Immature natural killer cell (primary cell): ENCODE measurements around the gene CFAP53. TPM values are rescaled to one million over a fixed set of nuclear protein-coding genes. Genes with fewer than 3 reads are reported as not detected.
A peak's percentile ranks its signal among the peaks of the same experiment; 100 is the strongest.
"Not testable (repeated sequence)": the region's sequence is repeated elsewhere in the genome, so short reads cannot be mapped to it uniquely, and the experiment has no call there.

Experiments used
- DNase-seq, 3 donors: peaks; one replicate each; pipeline ENCODE4 v3.0.0; 2022; ENCODE audit warnings: mixed read lengths in 1 of 3
- H3K27ac Mint-ChIP-seq, 6 donors: one replicate each; pipeline ENCODE4 v1.8.0; 2020; ENCODE audit warnings: mixed read lengths in 6 of 6, mild to moderate bottlenecking in 5 of 6, inconsistent platforms in 4 of 6, moderate library complexity in 3 of 6
- H3K27me3 Mint-ChIP-seq, 3 donors: one replicate each; pipeline ENCODE4 v1.8.0; 2020 to 2021; ENCODE audit warnings: low read depth in 3 of 3, mild to moderate bottlenecking in 3 of 3, mixed read lengths in 3 of 3, moderate library complexity in 3 of 3, inconsistent platforms in 1 of 3
- H3K36me3 Mint-ChIP-seq, 3 donors: one replicate each; pipeline ENCODE4 v1.8.0; 2020; ENCODE audit warnings: mixed read lengths in 3 of 3, inconsistent platforms in 2 of 3, mild to moderate bottlenecking in 2 of 3
- H3K4me1 Mint-ChIP-seq, 2 donors: one replicate each; pipeline ENCODE4 v1.8.0; 2020; ENCODE audit warnings: inconsistent platforms in 2 of 2, mild to moderate bottlenecking in 2 of 2, mixed read lengths in 2 of 2, moderate library complexity in 1 of 2
- H3K4me3 Mint-ChIP-seq, 5 donors: one replicate each; pipeline ENCODE4 v1.8.0; 2020; ENCODE audit warnings: mild to moderate bottlenecking in 5 of 5, mixed read lengths in 5 of 5, inconsistent platforms in 3 of 5, moderate library complexity in 3 of 5
- H3K9me3 Mint-ChIP-seq, 6 donors: one replicate each; pipeline ENCODE4 v1.8.0; 2020; ENCODE audit warnings: mild to moderate bottlenecking in 6 of 6, mixed read lengths in 6 of 6, inconsistent platforms in 4 of 6, moderate library complexity in 3 of 6
- polyA plus RNA-seq, 3 donors: library from polyadenylated mRNA; unstranded; fragments of 300-500 nt; fragmentation: Illumina TruSeq; gene quantifications; one replicate each; pipeline ENCODE4 v1.2.3, GENCODE V29; 2021

CFAP53 gene
- polyA plus RNA-seq, 3 donors from 2014 or later = 0.17 to 0.34 TPM; not detected in 1

DNA sequence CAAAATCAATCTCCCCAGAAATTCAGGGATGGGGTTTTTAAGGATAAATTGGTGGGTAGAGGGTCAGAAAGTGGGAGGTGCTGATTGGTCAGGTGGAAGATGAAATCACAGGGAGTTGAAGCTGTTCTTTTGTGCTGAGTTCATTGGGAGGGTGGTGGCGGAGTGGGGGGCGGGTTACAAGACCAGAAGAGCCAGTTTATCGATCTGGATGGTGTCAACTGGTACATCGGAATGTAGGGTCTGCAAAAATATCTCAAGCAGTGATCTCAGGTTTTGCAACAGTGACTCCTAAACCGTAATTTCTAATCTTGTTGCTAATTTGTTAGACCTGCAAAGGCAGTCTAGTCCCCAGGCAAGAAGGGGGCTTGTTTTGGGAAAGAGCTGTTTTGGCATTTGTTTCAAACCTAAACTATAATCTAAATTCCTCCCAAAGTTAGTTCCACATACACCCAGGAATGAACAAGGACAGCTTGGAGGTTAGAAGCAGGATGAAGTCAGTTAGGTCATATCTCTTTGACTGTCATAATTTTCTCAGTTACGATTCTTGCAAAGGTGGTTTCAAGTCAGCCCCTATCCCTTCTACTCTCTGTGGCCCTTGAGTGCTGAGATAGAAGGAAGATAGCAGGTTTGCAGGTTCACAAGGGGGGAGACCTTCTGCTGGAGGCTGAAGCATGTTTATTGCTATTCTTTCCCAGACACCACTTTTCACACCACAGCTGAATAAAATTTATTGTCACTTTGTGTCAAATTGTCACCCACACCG is 33.5 kb upstream of the CFAP53 start:
- H3K9me3 Mint-ChIP-seq = peaks cover 0 to 1% (median 0%) of the 10 kb centered on the region in 6 donors
- no peak overlapping the region for H3K27ac Mint-ChIP-seq
- peaks cover 8 to 15% of the 10 kb centered on the region in 2 donors for H3K4me1 Mint-ChIP-seq
- peaks cover 14 to 23% (median 18%) of the 10 kb centered on the region in 3 donors for H3K27me3 Mint-ChIP-seq
- peak overlapping the region in 2 of 5 donors; percentile 4 to 25 for H3K4me3 Mint-ChIP-seq
- no peak for DNase-seq
- no peaks in the 10 kb centered on the region for H3K36me3 Mint-ChIP-seq

DNA sequence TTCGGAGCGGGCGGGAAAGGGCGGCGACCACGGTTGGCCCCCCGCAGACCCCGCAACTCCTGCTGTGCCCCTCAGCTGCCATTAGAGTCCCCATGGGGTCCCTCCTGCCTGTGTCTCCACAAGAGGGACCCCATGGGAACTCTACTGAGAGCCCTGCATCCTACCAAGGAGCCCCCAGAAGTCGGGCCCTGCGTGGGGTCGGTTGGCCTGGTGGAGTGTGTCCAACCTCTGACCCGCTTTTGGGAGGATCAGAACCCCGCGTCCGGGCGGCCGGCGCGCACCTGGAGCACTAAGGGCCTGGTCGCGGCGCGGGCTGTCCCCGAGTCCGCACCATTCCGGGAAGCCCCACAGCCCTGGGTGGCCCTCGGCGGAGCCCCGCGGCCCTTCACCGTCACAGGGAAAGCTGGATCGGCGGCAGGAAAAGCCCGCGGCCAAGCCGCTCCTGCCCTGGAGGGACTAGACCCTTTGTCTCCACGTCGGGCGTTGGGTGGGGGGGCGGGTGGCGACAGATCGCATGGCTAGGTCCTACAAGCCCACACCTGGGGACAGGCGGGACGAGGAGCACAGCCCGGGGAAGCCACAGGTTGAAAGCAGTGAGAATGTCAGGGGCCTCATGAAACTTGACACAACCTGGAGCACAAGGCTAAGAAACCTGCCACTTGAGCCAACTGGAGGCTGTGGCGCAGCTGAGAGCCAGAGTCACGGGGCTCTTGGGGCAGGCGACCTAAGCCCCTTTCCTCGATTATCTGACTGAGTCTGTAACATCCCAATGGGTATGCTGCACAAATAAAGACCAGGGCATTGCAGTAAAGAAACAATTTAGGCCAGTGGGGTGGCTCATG is 32.4 kb upstream of the CFAP53 start:
- Mint-ChIP-seq H3K27ac (no peak overlapping the region), H3K27me3 (peaks cover 10 to 18% (median 16%) of the 10 kb centered on the region in 3 donors), H3K36me3 (no peaks in the 10 kb centered on the region), H3K4me3 (peak overlapping the region in 3 of 5 donors; percentile 82 to 85 (median 82)), H3K4me1 (peaks cover 8 to 15% of the 10 kb centered on the region in 2 donors), H3K9me3 (no peaks in the 10 kb centered on the region)
- no peak for DNase-seq

DNA sequence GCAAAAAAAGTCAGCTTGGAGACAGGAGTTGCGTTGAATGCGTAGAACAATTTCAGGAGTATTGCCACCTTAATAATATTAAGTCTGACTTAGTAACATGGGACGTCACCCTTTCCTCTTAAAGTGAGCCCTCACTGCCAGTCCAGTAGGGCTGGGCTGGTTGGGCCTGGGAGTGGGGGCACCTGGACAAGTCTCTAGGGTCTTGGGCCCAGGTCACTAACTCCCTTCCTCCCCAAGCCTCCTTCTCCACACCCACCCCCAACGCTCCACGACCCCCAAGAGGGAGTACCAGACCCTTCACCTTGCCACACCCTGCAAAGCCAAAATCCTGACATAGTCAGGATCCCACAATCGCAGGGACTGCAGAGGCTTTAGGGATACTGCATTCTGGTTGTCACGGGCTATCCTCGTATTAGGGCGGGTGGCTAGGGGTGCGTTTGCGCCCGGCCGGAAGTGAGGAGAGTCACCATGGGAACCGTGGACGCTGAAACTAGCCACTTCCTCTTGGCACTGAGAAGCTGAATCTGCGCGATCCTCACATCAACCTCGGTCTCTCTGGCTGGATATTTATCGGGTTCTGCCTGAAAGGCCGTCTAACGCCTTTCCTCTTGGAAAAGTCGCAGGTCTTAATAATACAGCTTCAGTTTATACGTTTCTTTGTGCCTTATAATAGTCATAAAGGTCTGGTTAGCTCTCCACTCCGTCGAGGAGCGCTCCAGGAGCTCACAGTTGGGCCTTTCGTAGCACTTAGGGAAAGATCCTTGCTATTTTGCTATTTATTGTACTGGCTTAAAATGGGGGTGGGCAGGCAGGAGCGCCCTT is 31.5 kb upstream of the CFAP53 start:
- Mint-ChIP-seq H3K4me3 (peak overlapping the region; percentile 78 to 85 (median 82)), H3K9me3 (no peaks in the 10 kb centered on the region), H3K36me3 (no peaks in the 10 kb centered on the region), H3K27ac (peak overlapping the region in 3 of 6 donors; percentile 4 to 22 (median 18)), H3K27me3 (peaks cover 10 to 18% (median 13%) of the 10 kb centered on the region in 3 donors), H3K4me1 (peaks cover 8 to 15% of the 10 kb centered on the region in 2 donors)
- DNase-seq = peak; percentile 78 to 81 (median 78)

DNA sequence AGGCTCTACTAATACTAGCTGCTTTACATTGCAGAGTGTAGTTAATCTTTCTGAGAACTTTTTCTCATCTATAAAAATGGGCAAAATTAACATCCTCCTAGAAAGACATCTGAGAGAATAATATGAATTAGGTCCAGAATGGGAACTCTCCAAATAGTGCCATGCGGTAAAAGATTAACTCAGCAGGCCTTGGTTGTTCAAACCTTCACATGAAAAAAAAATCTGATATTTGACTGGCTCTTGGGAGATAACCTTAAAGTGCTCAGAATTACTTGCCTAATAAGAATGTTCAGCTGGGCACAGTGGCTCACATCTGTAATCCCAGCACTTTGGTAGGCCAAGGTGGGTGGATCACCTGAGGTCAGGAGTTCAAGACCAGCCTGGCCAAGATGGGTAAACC is 26.7 kb upstream of the CFAP53 start:
- no peaks in the 10 kb centered on the region for H3K9me3 Mint-ChIP-seq
- no peak for DNase-seq
- peaks cover 12 to 23% of the 10 kb centered on the region in 2 donors for H3K4me1 Mint-ChIP-seq
- H3K4me3 Mint-ChIP-seq = no peak overlapping the region
- no peaks in the 10 kb centered on the region for H3K36me3 Mint-ChIP-seq
- H3K27me3 Mint-ChIP-seq = peaks cover 7 to 12% (median 7%) of the 10 kb centered on the region in 3 donors
- no peak overlapping the region for H3K27ac Mint-ChIP-seq

DNA sequence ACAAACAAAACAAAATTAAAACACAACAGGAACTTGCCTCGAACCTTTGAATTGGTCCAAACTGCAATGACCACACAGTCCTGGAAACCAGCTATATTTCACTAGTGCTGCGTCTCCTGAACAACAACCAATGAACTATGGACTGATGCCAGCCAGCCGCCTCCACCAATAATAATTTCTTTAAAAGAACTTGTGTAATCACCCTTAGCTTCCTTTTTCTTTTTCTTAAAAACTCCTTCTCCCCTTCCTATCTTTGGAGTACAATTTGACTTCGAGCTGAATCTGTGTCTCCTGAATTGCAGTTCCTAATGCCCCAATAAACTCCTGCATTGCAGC is 22.8 kb upstream of the CFAP53 start:
- Mint-ChIP-seq H3K27ac (peak overlapping the region; percentile 24 to 87 (median 78)), H3K4me3 (peak overlapping the region; percentile 68 to 76 (median 75)), H3K27me3 (peaks cover 5 to 13% (median 8%) of the 10 kb centered on the region in 3 donors), H3K4me1 (peaks cover 25 to 32% of the 10 kb centered on the region in 2 donors), H3K36me3 (peaks cover 1 to 10% (median 5%) of the 10 kb centered on the region in 3 donors), H3K9me3 (no peaks in the 10 kb centered on the region)
- DNase-seq = no peak

DNA sequence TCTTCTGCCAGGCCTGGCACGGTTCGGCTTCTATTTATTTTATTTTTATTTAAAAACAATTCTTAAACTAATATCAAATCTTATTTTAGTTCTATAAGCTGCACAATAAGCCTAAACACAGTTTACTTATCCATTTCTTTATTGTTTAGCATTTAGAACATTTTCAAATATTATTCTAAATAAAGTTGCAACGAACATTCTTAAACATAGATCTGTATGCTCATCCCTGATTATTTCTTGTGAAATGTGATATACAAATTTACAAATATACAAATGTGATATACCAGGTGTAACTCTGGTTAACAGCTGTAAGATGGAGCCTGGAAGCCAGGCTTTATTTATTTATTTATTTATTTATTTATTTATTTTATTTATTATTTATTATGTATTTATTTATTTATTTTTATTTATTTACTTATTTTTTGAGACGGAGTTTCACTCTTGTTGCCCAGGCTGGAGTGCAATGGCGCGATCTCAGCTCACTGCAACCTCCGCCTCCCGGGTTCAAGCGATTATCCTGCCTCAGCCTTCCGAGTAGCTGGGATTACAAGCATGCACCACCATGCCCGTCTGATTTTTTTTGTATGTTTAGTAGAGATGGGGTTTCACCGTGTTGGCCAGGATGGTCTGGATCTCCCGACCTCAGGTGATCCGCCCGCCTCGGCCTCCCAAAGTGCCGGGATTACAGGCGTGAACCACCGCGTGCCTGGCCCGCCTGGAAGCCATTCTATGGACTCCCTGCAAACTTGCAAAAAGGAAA is 22.2 kb upstream of the CFAP53 start:
- Mint-ChIP-seq H3K4me3 (peak overlapping the region; percentile 93 to 100 (median 98)), H3K4me1 (peaks cover 26 to 32% of the 10 kb centered on the region in 2 donors), H3K27ac (peak overlapping the region; percentile 93 to 100 (median 96)), H3K36me3 (peaks cover 7 to 16% (median 10%) of the 10 kb centered on the region in 3 donors), H3K27me3 (peaks cover 6 to 14% (median 8%) of the 10 kb centered on the region in 3 donors)
- not testable (repeated sequence) for H3K9me3 Mint-ChIP-seq, DNase-seq

DNA sequence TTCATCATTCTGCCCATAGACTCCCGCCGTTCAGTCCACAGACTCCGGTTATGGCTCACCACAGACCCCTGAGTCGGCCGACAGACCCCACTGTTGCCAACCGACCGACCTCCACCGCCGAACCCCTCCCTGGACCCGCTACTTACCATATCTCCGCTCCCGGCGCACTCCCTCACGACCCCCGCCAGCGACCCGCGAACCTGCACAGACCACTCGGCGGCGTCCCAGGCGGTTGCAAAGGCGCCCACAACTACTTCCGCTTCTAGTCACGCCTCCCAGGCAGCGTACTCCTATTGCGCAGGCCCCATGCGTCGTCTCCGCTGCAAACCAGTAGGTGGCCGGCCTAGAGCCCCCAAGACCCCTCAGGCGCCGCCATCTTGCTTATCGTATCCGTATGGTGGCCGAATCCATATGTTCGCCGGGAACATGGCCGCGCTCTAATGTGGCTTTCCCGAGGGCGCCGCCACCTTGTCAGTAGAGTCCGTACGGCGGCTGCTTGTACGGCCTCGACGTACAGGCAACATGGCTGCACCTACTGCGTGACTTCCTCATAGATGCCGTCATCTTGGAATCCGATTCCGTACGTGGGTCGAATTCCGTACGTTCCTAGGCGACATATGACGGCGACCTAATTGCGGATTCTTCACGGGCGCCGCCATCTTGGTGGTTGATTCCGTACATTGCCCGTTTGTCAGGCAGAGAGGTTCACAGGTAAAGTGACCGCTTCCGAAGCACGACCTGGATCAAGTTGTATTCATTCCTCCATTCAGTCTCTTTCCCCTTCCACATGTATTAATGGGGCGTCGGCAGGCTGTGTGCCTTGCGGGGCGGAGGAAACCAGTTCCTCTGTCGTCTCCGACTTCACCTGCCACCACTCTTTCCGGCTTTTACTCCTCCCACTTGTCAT is 21.4 kb upstream of the CFAP53 start, which contains the start of gene CXXC1:
Gene CXXC1, minus strand, starts transcription at position 252 of the 907 bp plus-strand sequence. Its CDS starts 103 bp downstream, at position 149.
- Mint-ChIP-seq H3K27ac (peak within 1 kb of the TSS; percentile 93 to 100 (median 96)), H3K4me3 (peak within 1 kb of the TSS; percentile 93 to 100 (median 98)), H3K4me1 (peaks cover 33 to 35% of the 10 kb centered on the region in 2 donors), H3K27me3 (peaks cover 8 to 17% (median 11%) of the 10 kb centered on the region in 3 donors), H3K36me3 (peaks cover 8 to 24% (median 11%) of the 10 kb centered on the region in 3 donors), H3K9me3 (no peaks in the 10 kb centered on the region)
- peak; percentile 97 to 98 (median 97) for DNase-seq

DNA sequence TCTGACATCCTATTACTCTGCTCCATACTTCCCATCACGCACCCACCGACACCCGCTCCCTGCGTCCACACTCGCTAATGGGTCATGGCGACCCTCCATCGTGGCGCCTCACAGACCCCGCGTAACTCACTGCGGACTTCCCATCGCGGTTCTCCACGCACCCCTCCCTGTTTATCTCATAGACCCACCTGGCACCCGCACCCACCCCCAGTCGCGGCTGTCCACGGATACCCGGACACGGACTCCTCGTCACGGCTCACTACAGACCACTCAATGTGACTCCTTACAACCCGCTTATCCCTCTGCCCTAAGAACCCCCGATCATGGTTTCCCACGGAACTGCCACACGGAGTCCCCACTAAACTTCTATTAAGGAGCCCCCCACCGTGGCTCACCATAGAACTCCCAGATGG is 20.7 kb upstream of the CFAP53 start:
- Mint-ChIP-seq H3K4me1 (peaks cover 35 to 37% of the 10 kb centered on the region in 2 donors), H3K36me3 (peaks cover 8 to 25% (median 11%) of the 10 kb centered on the region in 3 donors), H3K27ac (peak overlapping the region; percentile 93 to 100 (median 96)), H3K4me3 (peak overlapping the region; percentile 93 to 100 (median 98)), H3K27me3 (peaks cover 9 to 20% (median 10%) of the 10 kb centered on the region in 3 donors), H3K9me3 (no peaks in the 10 kb centered on the region)
- no peak for DNase-seq

DNA sequence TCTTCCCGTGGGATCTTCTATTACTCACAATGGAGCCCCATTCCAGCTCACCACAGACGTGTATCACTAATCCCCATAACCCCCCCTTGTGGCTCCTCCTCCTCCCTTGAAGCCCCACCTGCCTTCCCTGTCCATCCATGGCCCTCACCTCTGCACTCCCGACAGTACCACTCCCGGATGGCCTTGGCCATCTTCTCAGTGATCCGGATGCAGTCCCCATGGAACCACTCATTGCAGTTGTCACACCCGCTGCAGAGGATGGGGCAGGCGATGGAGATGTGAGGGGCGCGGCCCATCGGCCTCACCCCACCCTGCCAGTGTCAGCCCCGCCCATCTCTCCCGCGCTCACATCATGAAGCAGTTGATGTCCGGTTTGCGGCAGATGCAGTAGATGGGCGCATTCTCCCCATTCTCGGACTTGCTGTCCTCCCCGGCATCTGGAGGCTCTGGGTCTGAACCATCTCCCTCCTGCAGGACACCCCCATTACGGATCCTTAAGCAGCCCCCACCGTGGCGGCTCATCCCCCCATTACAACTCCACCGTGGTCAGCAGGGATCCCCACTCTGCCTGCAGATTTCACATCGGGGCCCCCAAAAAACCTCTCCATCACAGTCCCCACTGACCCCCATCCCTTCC is 20.2 kb upstream of the CFAP53 start:
- Mint-ChIP-seq H3K27me3 (peaks cover 11 to 23% (median 13%) of the 10 kb centered on the region in 3 donors), H3K27ac (peak overlapping the region; percentile 93 to 100 (median 96)), H3K36me3 (peaks cover 8 to 25% (median 11%) of the 10 kb centered on the region in 3 donors), H3K4me3 (peak overlapping the region; percentile 93 to 100 (median 98)), H3K4me1 (peaks cover 35 to 39% of the 10 kb centered on the region in 2 donors), H3K9me3 (no peaks in the 10 kb centered on the region)
- DNase-seq = no peak

DNA sequence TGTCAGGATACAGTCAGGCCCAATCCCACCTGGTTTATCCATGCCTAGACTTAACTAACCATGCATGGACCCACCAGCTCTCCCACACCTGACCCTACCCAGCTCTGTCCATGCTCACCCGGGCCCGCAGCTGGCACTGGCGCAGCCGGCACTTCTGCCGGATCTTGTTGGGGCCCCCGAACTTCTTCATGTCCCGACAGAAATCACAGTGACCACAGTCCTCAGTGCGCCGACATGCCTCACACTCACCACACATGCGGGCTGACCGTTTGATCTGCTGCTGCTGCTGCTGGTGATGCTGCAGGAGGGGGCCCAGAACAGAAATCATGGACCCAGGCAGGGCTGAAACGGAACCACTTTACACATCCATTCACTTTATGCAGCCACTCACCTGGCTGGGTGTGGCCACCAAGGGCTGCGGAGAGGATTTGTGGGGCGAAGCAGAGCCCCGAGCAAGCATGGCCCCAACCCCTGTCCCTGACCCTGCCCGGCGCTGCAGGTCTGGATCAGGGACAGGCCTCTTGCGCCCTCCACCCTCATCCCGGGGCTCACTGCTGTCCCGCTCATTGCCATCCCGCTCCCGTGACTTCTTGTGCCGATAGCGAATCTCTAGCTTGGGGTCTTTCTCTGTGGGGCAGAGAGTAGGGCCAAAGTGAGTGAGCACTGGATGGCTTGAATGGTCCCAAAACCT is 19.5 kb upstream of the CFAP53 start:
- Mint-ChIP-seq H3K9me3 (no peaks in the 10 kb centered on the region), H3K4me1 (peaks cover 42 to 46% of the 10 kb centered on the region in 2 donors), H3K27ac (peak overlapping the region in 4 of 6 donors; percentile 86 to 100 (median 95)), H3K4me3 (peak overlapping the region; percentile 63 to 98 (median 96)), H3K27me3 (peaks cover 15 to 28% (median 16%) of the 10 kb centered on the region in 3 donors), H3K36me3 (peaks cover 8 to 25% (median 11%) of the 10 kb centered on the region in 3 donors)
- DNase-seq = no peak

DNA sequence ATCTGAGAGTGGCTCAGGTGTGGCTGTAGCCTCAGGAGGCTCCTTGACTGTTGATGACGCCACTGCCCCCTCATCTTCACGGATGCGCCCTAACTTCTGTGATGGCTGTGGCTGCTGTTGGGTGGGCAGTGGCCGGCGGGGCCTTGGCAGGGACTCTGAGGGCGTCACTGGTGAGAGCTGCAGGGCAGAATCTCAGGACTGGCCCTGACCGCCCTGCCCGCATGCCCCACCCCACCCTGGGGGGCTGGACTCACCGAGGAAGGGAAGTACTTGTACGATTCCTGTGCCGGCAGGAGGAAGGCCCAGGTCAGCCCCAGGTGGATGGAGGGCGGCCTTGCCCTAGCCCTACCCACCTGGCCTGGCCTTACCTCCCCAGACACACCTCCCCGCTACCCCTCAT is 18.8 kb upstream of the CFAP53 start:
- peaks cover 49 to 53% of the 10 kb centered on the region in 2 donors for H3K4me1 Mint-ChIP-seq
- H3K4me3 Mint-ChIP-seq = peak overlapping the region in 2 of 5 donors; percentile 53 to 57
- no peak for DNase-seq
- peaks cover 15 to 28% (median 16%) of the 10 kb centered on the region in 3 donors for H3K27me3 Mint-ChIP-seq
- peaks cover 8 to 25% (median 11%) of the 10 kb centered on the region in 3 donors for H3K36me3 Mint-ChIP-seq
- peak overlapping the region in 2 of 6 donors; percentile 28 to 35 for H3K27ac Mint-ChIP-seq
- H3K9me3 Mint-ChIP-seq = no peaks in the 10 kb centered on the region
